Prostate gland (tissue), 2 donors: ENCODE results near the gene RPN1.
"Not testable (repeated sequence)": the region's sequence is repeated elsewhere in the genome, so short reads cannot be mapped to it uniquely, and the experiment has no call there.

ENCODE experiments used
- POLR2AphosphoS5 ChIP-seq: sonication (generic); formaldehyde crosslinking; IDR thresholded peaks from one replicate; pipeline ENCODE4 v1.6.1; 2017; ENCODE audit warnings: antibody characterized with exemption
- TF ChIP-seq, protein P1 (sequence below), 4 experiments: fragments of 200-600 bp in 2 of 4; fragments of 450-650 bp in 2 of 4; sonication (generic) in 2 of 4; IDR thresholded peaks; 1 replicate in 3 of 4; 2 replicates in 1 of 4; pipeline ENCODE4 v1.5.1; 2016 to 2019; ENCODE audit warnings: antibody characterized with exemption in 4 of 4, mild to moderate bottlenecking in 2 of 4, moderate library complexity in 2 of 4

DNA sequence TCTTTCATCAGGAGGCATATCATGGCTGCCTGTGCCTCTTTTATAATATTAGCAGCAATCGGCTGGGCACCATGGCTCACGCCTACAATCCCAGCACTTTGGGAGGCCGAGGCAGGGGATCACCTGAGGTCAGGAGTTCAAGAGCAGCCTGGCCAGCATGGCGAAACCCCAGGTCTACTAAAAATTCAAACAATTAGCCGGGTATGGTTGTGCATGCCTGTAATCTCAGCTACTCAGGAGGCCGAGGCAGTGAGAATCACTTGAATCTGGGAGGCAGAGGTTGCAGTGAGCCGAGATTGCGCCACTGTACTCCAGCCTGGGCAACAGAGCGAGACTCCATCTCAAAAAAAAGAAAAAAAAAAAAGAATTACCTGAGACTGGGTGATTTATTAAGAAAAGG is 64.2 kb downstream of the RPN1 start:
- TF ChIP-seq, protein P1, sequence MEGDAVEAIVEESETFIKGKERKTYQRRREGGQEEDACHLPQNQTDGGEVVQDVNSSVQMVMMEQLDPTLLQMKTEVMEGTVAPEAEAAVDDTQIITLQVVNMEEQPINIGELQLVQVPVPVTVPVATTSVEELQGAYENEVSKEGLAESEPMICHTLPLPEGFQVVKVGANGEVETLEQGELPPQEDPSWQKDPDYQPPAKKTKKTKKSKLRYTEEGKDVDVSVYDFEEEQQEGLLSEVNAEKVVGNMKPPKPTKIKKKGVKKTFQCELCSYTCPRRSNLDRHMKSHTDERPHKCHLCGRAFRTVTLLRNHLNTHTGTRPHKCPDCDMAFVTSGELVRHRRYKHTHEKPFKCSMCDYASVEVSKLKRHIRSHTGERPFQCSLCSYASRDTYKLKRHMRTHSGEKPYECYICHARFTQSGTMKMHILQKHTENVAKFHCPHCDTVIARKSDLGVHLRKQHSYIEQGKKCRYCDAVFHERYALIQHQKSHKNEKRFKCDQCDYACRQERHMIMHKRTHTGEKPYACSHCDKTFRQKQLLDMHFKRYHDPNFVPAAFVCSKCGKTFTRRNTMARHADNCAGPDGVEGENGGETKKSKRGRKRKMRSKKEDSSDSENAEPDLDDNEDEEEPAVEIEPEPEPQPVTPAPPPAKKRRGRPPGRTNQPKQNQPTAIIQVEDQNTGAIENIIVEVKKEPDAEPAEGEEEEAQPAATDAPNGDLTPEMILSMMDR (IDR thresholded peaks at IDR 0.05), result not testable (repeated sequence)
- not testable (repeated sequence) for TF ChIP-seq POLR2AphosphoS5
